ENCODE measurements around the gene TFPT. TPM values are rescaled to one million over a fixed set of nuclear protein-coding genes. Genes with fewer than 3 reads are reported as not detected.

Gene TFPT
- total and polyA plus RNA-seq, 4 donors, result 2.4 to 5.6 (median 4.2) TPM

DNA sequence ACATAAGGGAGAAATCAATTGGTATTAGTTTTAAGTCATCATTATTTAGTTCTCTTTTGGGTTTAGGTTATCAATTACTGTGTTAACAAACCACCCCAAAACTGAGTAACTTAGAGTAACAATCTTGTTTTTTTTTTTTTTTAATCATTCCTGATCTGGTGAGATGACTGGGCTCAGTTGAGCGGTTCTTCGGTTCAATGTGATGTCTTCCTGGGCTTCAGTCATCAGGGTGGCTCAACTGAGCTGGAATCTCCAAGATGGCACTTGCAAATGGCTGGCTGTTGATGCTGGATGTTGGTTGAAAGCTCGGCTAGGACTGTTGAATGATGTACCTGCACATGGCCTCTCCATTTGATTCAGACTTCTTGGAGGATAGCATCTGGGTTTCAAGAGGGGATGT lies 31.0 kb downstream of the TFPT start:
- 81% methylated on average over 3 of the region's 3 CpGs for WGBS
- no peaks in the 10 kb centered on the region for H3K4me1 ChIP-seq (ENCODE audit: control insufficient read depth in 4 of 4, insufficient read depth in 4 of 4, low read length in 3 of 4)
- H3K9me3 ChIP-seq (ENCODE audit: control insufficient read depth in 4 of 4, low read length in 3 of 4), result peaks cover 5 to 8% (median 7%) of the 10 kb centered on the region in 4 donors
- H3K4me3 ChIP-seq (ENCODE audit: low read depth in 1 of 3, low read length in 3 of 3), result no peak overlapping the region
- H3K36me3 ChIP-seq (ENCODE audit: control insufficient read depth in 4 of 4, insufficient read depth in 3 of 4, low read depth in 1 of 4, low read length in 3 of 4), result no peaks in the 10 kb centered on the region
- no peaks in the 10 kb centered on the region for H3K27me3 ChIP-seq (ENCODE audit: control insufficient read depth in 4 of 4, insufficient read depth in 4 of 4, low read length in 3 of 4)
- TF ChIP-seq, protein P1, sequence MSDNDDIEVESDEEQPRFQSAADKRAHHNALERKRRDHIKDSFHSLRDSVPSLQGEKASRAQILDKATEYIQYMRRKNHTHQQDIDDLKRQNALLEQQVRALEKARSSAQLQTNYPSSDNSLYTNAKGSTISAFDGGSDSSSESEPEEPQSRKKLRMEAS (IDR thresholded peaks at IDR 0.05), result no peak
- TF ChIP-seq, protein P2, sequence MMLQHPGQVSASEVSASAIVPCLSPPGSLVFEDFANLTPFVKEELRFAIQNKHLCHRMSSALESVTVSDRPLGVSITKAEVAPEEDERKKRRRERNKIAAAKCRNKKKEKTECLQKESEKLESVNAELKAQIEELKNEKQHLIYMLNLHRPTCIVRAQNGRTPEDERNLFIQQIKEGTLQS (IDR thresholded peaks at IDR 0.05), result no peak
- TF ChIP-seq FOXA1 (IDR thresholded peaks at IDR 0.05), result no peak
- TF ChIP-seq JUND (IDR thresholded peaks at IDR 0.05), result no peak
- no peak for TF ChIP-seq TAF1 (conservative IDR thresholded peaks at IDR 0.05)
- TF ChIP-seq GABPA (IDR thresholded peaks at IDR 0.05 in 1 of 2, conservative IDR thresholded peaks at IDR 0.05 in 1 of 2), result no peak
- no peak for TF ChIP-seq RAD21 (IDR thresholded peaks at IDR 0.05)
- TF ChIP-seq, protein P3, sequence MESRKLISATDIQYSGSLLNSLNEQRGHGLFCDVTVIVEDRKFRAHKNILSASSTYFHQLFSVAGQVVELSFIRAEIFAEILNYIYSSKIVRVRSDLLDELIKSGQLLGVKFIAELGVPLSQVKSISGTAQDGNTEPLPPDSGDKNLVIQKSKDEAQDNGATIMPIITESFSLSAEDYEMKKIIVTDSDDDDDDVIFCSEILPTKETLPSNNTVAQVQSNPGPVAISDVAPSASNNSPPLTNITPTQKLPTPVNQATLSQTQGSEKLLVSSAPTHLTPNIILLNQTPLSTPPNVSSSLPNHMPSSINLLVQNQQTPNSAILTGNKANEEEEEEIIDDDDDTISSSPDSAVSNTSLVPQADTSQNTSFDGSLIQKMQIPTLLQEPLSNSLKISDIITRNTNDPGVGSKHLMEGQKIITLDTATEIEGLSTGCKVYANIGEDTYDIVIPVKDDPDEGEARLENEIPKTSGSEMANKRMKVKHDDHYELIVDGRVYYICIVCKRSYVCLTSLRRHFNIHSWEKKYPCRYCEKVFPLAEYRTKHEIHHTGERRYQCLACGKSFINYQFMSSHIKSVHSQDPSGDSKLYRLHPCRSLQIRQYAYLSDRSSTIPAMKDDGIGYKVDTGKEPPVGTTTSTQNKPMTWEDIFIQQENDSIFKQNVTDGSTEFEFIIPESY (IDR thresholded peaks at IDR 0.05), result no peak
- TF ChIP-seq SP1 (IDR thresholded peaks at IDR 0.05), result no peak
- no peak for TF ChIP-seq HNF4A (conservative IDR thresholded peaks at IDR 0.05)
- TF ChIP-seq NR2F2 (IDR thresholded peaks at IDR 0.05), result no peak
- no peak for TF ChIP-seq CTCF (IDR thresholded peaks at IDR 0.05; ENCODE audit: low read depth, low read length, missing input control)
- TF ChIP-seq YY1 (IDR thresholded peaks at IDR 0.05), result no peak
- no peak for TF ChIP-seq HNF4G (IDR thresholded peaks at IDR 0.05)
- TF ChIP-seq REST (IDR thresholded peaks at IDR 0.05), result no peak
- TF ChIP-seq EGR1 (IDR thresholded peaks at IDR 0.05; ENCODE audit: low read depth in 2 of 2), result no peak
- TF ChIP-seq RXRA (IDR thresholded peaks at IDR 0.05), result no peak
- TF ChIP-seq FOXA2 (IDR thresholded peaks at IDR 0.05), result no peak
- H3K27ac ChIP-seq (ENCODE audit: low read depth in 1 of 2, low read length in 2 of 2), result no peak overlapping the region
- no peak overlapping the region for H3K9ac ChIP-seq (ENCODE audit: low read depth in 1 of 2, low read length in 2 of 2)
- no peak for DNase-seq (ENCODE audit: low spot score)
